B cell (primary cell): ENCODE measurements around the gene KCNQ2.

Experiments used
- EZH2 ChIP-seq: IDR thresholded peaks from 2 replicates; pipeline ENCODE4 v1.6.1; 2012; ENCODE audit warnings: borderline replicate concordance, low read depth, mild to moderate bottlenecking, moderate library complexity, low read length; ENCODE audit not compliant: insufficient read depth, poor library complexity, severe bottlenecking
- TF ChIP-seq, protein P1 (sequence below): fragments of 200-600 bp; IDR thresholded peaks from one replicate; pipeline ENCODE4 v1.8.0; 2022; ENCODE audit warnings: antibody characterized with exemption, mild to moderate bottlenecking

DNA sequence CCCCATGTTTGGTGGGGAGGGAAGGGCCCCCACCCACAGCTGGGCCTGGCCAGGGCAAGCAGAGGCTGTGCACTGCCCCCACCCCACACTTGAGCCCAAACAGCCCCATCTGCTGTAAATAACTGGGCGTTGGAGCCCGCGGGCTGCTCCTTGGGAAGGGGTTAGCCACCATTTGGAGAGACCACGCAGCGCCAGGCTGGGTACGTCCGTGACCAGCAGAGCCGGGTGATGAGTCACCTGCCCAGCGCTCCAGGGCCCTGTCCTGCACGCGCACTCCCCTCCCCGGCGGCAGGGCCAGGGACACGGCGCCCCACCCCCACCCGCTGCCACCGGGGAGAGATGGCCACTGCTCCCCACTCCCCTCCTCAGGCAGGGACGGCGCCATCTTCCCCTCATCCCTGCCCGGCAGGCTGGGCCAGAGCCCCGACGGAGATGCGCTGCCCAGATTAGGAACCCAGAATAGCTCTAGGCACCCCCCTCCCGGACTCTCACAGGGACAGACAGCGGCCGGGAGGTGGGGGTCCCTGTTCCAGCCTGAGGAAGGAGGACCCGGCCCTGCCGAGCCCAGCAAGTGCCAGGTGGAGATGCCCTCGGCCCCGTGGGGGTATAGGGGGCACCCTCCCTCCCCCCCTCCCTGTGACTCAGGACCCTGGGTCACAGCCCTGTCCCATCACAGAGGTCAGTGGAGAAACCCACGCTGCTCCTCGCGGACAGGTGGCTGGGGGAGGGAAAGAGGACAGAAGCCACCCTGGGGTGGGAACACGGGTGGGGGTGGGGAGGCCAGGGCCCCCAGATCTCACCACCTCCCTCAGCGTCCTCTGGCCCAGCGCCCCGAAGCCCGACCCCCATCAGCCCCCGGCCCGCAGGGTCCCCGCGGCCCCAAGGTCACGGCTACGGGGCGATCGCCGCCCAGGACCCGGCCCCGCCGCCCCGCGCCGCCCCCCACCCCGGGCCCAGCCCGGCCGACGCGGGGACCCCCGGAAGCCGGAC is 25.8 kb upstream of the KCNQ2 start:
- TF ChIP-seq, protein P1, sequence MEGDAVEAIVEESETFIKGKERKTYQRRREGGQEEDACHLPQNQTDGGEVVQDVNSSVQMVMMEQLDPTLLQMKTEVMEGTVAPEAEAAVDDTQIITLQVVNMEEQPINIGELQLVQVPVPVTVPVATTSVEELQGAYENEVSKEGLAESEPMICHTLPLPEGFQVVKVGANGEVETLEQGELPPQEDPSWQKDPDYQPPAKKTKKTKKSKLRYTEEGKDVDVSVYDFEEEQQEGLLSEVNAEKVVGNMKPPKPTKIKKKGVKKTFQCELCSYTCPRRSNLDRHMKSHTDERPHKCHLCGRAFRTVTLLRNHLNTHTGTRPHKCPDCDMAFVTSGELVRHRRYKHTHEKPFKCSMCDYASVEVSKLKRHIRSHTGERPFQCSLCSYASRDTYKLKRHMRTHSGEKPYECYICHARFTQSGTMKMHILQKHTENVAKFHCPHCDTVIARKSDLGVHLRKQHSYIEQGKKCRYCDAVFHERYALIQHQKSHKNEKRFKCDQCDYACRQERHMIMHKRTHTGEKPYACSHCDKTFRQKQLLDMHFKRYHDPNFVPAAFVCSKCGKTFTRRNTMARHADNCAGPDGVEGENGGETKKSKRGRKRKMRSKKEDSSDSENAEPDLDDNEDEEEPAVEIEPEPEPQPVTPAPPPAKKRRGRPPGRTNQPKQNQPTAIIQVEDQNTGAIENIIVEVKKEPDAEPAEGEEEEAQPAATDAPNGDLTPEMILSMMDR, result no peak
- TF ChIP-seq EZH2, result no peak
